Erythroblast (primary cell): ENCODE measurements around the gene GAA.

ENCODE experiments used
- GATA1 ChIP-seq: IDR thresholded peaks from 2 replicates; pipeline ENCODE4 v1.6.1; 2011; ENCODE audit warnings: low read depth, mild to moderate bottlenecking, control low read depth, low read length, moderate library complexity
- POLR2A ChIP-seq: IDR thresholded peaks from 2 replicates; pipeline ENCODE4 v1.6.1; 2011; ENCODE audit warnings: mild to moderate bottlenecking, low read length

DNA sequence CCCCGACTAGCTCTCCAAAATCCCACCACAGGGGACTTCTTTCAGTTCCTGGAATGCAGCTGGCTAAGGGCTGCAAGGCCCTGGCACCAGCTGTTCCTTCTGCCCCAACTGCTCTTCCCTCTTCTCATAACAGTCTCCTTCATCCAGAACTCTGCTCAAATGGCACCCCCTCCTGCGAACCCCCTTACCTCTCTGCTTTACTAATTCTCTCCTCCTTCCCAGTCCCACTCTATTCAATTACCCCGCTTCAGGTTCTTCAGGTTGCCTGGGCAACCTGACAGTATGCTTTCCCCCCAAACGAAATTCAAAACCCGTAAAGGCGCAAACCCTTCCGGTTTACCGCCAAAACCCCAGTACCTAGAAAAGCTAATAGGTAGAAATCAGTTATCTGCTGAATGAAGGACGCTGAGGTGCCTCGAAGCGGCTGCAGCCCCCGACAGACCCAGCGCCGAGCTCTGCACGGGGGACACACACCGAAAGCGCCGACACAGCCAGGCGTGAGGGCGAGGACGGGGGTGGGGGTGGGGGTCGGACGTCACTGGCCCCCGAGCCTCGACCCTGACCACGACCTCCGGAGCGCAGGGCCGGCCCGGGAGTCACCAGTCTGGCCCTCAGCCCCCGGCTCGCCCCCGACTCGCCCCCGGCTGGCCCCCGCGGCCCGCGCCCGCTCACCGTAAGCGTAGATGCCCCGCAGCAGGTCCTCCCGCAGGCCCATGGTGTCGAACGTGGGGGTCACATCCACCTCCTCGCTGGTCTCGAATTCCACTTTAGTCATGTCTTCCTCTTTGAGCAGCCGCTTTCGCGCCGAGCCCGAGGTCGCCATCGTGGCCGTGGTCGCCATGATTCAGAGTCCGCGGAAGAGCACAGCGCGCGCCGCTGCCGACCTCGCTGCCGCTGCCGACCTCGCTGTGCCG lies 45.0 kb downstream of the GAA start:
- TF ChIP-seq POLR2A (no peak), GATA1 (no peak)
